ENCODE results near the gene TBX4.

The TBX4 gene

DNA sequence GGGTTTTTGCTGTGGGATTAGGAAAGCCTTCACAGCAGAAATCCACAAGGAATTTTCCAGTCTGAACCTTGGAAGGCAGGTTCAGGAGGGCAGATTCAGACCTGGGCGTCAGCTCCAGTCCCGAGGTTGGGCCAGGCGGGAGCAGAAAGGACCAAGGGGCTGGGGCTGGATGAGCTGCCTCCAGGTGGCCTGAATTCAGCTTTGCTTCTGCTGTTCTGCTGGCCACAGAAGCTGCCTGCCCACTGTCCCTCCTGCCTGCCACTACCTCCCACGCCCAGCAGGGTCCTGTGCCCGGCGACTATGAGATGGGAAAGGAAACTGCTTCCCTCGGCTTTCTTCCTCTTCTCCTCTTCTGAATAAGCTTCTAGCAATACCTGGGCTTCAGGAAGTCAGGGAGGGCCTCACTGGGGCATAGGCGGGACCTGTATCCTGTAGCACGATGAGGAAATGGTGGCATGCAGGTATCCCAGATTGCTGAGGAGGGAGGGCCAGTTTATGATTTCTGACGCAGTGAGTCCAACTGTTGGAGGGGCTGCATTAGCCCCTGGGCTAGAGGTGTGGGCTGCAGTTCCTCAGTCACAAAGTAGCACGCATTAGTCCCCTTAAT lies 18.4 kb downstream of the TBX4 start:
- no peak overlapping the region for H3K27ac ChIP-seq (ENCODE audit: low read depth, low read length)
- peaks cover 6% of the 10 kb centered on the region for H3K27me3 ChIP-seq (ENCODE audit: control insufficient read depth, insufficient read depth, low read length)
- no peaks in the 10 kb centered on the region for H3K36me3 ChIP-seq (ENCODE audit: control insufficient read depth, insufficient read depth, low read length)
- H3K4me1 ChIP-seq (ENCODE audit: control insufficient read depth, insufficient read depth, low read length) = no peaks in the 10 kb centered on the region
- H3K9ac ChIP-seq (ENCODE audit: low read length) = no peak overlapping the region
- no peak overlapping the region for H3K4me3 ChIP-seq (ENCODE audit: low read length)

DNA sequence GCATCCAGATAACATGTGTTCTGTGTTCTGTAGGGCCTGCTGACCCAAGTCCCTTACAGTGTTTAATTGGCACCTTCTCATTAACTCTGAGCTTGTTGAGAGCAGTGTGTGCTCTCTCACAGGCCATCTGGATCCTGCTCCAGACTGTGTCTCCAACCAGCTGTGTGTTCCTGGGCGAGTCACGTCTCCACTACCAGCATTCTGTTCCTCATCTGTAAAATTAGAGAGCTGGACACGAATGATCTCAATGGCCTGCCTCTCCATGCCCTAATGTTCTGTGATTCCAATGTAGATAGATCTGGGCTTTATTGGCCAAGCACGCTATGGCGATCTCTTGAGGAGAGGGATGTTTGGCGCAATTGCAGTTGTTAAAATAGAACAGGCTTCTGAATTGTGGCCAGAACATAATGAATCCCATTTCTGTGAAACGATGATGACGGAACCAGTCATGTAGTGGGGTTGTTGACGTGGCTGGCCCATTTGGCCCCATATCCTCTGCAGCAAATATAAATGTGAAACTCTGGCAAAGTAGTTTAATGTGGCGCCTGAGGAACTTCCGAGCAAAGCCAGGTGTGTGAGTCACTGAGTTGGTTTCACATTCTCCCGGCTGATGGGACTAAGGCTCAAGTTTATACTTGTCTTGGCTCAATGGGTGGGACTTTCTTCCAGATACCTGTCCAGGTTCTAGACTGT lies 22.2 kb downstream of the TBX4 start:
- H3K36me3 ChIP-seq (ENCODE audit: control insufficient read depth, insufficient read depth, low read length) = no peaks in the 10 kb centered on the region
- no peak overlapping the region for H3K9ac ChIP-seq (ENCODE audit: low read length)
- H3K27me3 ChIP-seq (ENCODE audit: control insufficient read depth, insufficient read depth, low read length) = peaks cover 13% of the 10 kb centered on the region
- no peaks in the 10 kb centered on the region for H3K4me1 ChIP-seq (ENCODE audit: control insufficient read depth, insufficient read depth, low read length)
- H3K27ac ChIP-seq (ENCODE audit: low read depth, low read length) = no peak overlapping the region
- H3K4me3 ChIP-seq (ENCODE audit: low read length) = no peak overlapping the region

DNA sequence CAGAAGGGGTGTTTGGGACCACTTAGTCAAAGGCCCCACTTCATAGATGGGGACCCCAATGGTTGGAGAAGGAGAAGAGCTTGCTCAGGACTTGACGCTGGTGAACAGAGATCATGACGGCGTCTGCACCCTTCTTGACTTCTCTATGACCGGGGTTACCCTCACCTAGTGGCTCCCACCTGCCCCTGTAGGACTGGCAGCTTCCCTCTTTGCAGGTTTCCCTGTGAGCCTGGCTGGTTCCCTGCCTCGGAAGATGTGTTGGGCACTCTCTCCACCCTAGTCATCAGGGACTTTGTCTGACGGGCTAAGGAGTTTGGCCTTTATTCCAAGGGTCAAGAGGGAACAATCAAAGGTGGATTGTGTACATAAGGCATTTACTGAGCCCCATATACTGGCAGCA lies 22.7 kb downstream of the TBX4 start:
- no peak overlapping the region for H3K9ac ChIP-seq (ENCODE audit: low read length)

DNA sequence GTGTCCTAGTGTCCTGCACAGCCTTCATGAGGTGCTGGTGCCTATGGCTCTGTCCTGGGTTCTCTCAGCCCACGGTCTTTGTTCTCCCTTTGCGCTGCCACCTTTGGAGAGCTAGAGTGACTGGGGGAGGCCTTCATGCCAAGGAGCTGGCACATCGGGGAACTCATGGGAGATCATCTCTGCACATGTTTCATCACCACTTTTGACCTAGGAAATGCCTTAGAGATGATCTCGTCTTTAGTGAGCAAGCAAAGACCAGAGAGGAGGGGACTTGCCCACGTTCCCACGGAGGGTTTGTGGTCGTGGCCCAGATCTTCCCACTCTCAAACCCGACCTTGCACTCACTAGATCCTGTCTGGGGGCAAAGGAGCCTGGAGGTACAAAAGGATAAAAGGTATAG lies 23.5 kb downstream of the TBX4 start:
- Histone ChIP-seq H3K4me1 (ENCODE audit: control insufficient read depth, insufficient read depth, low read length) (no peaks in the 10 kb centered on the region), H3K9ac (ENCODE audit: low read length) (no peak overlapping the region), H3K4me3 (ENCODE audit: low read length) (no peak overlapping the region), H3K27ac (ENCODE audit: low read depth, low read length) (no peak overlapping the region), H3K36me3 (ENCODE audit: control insufficient read depth, insufficient read depth, low read length) (no peaks in the 10 kb centered on the region), H3K27me3 (ENCODE audit: control insufficient read depth, insufficient read depth, low read length) (peaks cover 13% of the 10 kb centered on the region)

More for the DNA sequence above, 22.7 kb downstream of the TBX4 start:
- no peak overlapping the region for H3K27ac ChIP-seq (ENCODE audit: low read depth, low read length)
- H3K36me3 ChIP-seq (ENCODE audit: control insufficient read depth, insufficient read depth, low read length) = no peaks in the 10 kb centered on the region
- H3K4me3 ChIP-seq (ENCODE audit: low read length) = no peak overlapping the region
- H3K4me1 ChIP-seq (ENCODE audit: control insufficient read depth, insufficient read depth, low read length) = no peaks in the 10 kb centered on the region
- peaks cover 13% of the 10 kb centered on the region for H3K27me3 ChIP-seq (ENCODE audit: control insufficient read depth, insufficient read depth, low read length)

DNA sequence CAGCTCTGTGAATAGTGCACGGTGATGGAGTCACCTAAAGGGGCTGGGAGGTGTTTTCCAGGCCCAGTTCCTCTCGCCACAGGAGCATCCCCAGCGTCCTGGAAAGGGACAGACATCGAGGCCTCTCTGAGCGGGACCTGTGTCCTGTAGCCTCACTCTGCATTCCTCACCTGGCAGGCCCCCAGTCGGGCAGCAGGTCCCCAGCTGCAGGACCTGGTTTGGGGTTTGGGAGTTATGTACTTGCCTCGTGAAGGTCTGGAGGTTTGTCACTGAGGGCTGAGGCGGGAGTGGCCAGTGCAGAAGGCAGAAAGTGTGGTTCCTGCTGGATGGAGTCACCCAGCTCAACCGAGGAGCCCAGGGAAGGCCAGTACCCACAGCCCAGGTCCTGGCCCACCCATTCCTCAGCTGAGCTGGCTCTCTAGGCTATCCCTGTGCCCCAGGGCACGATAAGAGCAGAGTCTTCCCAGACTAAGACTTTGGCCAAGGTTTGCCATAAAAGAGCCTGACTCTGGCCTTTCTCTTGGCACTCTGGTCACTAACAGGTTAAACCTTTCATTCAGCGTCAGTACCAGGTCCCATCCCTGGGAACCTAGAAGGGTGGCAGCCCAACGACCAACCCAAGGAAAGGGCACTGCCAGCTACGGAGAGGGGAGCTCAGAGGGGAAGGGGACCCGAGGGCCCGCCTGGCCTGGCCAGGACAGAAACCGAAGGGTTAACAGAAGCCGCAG lies 24.4 kb downstream of the TBX4 start:
- Histone ChIP-seq H3K36me3 (ENCODE audit: control insufficient read depth, insufficient read depth, low read length) (no peaks in the 10 kb centered on the region), H3K9ac (ENCODE audit: low read length) (no peak overlapping the region), H3K4me1 (ENCODE audit: control insufficient read depth, insufficient read depth, low read length) (no peaks in the 10 kb centered on the region), H3K27ac (ENCODE audit: low read depth, low read length) (no peak overlapping the region), H3K27me3 (ENCODE audit: control insufficient read depth, insufficient read depth, low read length) (peaks cover 13% of the 10 kb centered on the region), H3K4me3 (ENCODE audit: low read length) (no peak overlapping the region)

DNA sequence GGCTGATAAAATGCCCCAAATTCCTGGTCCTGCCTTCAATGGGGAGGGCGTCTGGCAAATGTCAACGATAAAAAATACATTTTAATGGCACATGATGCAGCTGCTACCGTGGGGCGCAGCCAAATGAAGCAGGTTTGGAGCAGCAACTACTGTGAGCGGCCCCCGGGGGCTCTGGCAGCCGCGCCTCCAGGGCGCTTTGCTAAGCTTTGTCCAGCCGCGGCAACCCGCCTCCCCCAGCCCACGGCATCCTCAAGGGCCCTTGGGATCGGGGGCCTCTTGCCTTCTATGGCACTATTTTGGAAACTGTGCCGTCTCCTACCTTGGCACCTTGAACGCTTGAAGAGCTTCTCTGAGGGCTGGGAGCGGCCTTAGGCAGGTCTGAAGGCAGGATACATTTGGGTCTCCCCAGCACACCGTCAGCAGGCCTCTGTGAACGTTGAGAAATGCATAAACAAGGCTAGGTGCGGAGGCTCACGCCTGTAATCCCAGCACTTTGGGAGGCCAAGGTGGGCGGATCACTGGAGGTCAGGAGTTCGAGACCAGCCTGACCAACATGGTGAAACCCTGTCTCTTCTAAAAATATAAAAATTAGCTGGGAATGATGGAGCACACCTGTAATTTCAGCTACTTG lies 25.1 kb downstream of the TBX4 start:
- Histone ChIP-seq H3K4me1 (ENCODE audit: control insufficient read depth, insufficient read depth, low read length) (no peaks in the 10 kb centered on the region), H3K36me3 (ENCODE audit: control insufficient read depth, insufficient read depth, low read length) (no peaks in the 10 kb centered on the region), H3K4me3 (ENCODE audit: low read length) (no peak overlapping the region), H3K27me3 (ENCODE audit: control insufficient read depth, insufficient read depth, low read length) (peaks cover 13% of the 10 kb centered on the region), H3K27ac (ENCODE audit: low read depth, low read length) (no peak overlapping the region), H3K9ac (ENCODE audit: low read length) (no peak overlapping the region)

DNA sequence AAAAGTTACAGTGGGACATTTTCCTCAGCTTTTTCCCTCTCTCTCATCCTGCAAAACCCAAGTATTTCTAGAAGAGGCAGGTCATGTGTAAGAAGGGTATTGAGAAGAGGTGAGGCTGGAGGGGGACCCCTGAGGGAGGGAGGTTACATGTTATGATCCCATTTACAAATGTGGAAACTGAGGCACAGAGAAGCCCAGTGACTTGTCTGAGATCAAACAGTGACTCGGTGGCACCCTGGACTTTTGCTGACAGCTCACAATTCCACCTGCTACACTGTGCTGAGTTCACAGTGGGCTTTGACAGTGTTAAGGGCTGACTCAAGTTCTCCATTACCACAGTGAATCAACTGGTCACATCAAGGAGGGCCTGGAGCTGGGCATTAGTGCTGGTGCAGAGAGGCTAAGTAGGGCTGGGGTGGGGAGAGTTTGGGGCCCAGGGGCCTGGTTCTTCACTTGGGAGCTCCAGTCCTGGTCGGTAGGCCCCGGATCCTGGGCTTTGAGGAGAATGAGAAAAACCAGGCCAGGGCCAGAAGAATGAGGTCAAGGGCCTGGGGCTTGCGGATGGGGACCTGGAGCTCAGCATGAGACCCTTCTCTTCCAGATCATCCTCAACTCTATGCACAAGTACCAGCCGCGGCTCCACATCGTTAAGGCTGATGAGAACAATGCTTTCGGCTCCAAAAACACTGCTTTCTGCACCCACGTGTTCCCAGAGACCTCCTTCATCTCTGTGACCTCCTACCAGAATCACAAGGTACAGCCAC lies 26.0 kb downstream of the TBX4 start:
- Histone ChIP-seq H3K4me1 (ENCODE audit: control insufficient read depth, insufficient read depth, low read length) (no peaks in the 10 kb centered on the region), H3K36me3 (ENCODE audit: control insufficient read depth, insufficient read depth, low read length) (no peaks in the 10 kb centered on the region), H3K9ac (ENCODE audit: low read length) (no peak overlapping the region), H3K27ac (ENCODE audit: low read depth, low read length) (no peak overlapping the region), H3K27me3 (ENCODE audit: control insufficient read depth, insufficient read depth, low read length) (peaks cover 13% of the 10 kb centered on the region), H3K4me3 (ENCODE audit: low read length) (no peak overlapping the region)

- peaks cover 13% of the 10 kb centered on the region for H3K27me3 ChIP-seq (ENCODE audit: control insufficient read depth, insufficient read depth, low read length)
- H3K4me1 ChIP-seq (ENCODE audit: control insufficient read depth, insufficient read depth, low read length) = no peaks in the 10 kb centered on the region
- H3K9ac ChIP-seq (ENCODE audit: low read length) = no peak overlapping the region
- H3K27ac ChIP-seq (ENCODE audit: low read depth, low read length) = no peak overlapping the region
- H3K4me3 ChIP-seq (ENCODE audit: low read length) = no peak overlapping the region
- H3K36me3 ChIP-seq (ENCODE audit: control insufficient read depth, insufficient read depth, low read length) = no peaks in the 10 kb centered on the region
Observed at GRCh38 chr17:61478790-61479492, 26.7 kb downstream of the TBX4 start.

DNA sequence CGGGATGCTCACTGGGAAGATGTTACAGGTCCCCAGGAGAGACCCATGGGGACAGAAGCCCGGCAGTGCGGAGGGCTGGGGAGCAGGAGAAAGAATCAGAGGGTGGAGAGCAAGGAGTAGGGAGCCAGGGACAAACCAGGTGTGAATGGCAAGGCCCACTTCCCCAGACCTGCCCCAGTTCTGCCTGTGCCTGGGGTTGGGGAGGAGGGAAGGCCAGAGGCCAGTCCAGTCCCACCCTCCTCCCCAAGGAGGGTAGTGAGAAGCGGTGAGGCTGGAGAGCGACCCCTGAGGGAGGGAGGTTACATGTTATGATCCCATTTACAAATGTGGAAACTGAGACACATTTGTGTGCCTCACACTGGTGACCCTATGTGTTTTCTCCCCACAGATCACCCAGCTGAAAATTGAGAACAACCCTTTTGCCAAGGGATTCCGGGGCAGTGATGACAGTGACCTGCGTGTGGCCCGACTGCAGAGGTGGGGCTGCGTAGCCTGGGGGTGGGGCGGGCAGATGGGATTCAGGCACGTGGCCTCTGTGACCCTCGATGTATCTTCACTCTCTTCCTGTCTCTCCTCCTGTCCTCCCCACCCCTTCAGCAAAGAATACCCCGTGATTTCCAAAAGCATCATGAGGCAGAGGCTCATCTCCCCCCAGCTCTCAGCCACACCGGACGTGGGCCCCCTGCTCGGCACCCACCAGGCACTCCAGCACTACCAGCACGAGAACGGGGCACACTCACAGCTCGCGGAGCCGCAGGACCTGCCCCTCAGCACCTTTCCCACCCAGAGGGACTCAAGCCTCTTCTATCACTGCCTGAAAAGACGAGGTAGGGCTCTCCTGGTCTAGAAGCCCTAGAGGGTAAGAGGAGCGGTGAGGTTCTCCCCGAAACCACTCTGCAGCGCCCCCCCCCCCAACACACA lies 27.5 kb downstream of the TBX4 start:
- no peak overlapping the region for H3K4me3 ChIP-seq (ENCODE audit: low read length)
- H3K36me3 ChIP-seq (ENCODE audit: control insufficient read depth, insufficient read depth, low read length) = no peaks in the 10 kb centered on the region
- no peak overlapping the region for H3K27ac ChIP-seq (ENCODE audit: low read depth, low read length)
- H3K27me3 ChIP-seq (ENCODE audit: control insufficient read depth, insufficient read depth, low read length) = peaks cover 13% of the 10 kb centered on the region
- H3K9ac ChIP-seq (ENCODE audit: low read length) = no peak overlapping the region
- no peaks in the 10 kb centered on the region for H3K4me1 ChIP-seq (ENCODE audit: control insufficient read depth, insufficient read depth, low read length)

- Histone ChIP-seq H3K36me3 (ENCODE audit: control insufficient read depth, insufficient read depth, low read length) (no peaks in the 10 kb centered on the region), H3K4me1 (ENCODE audit: control insufficient read depth, insufficient read depth, low read length) (no peaks in the 10 kb centered on the region), H3K9ac (ENCODE audit: low read length) (no peak overlapping the region), H3K27ac (ENCODE audit: low read depth, low read length) (no peak overlapping the region), H3K4me3 (ENCODE audit: low read length) (no peak overlapping the region), H3K27me3 (ENCODE audit: control insufficient read depth, insufficient read depth, low read length) (peaks cover 9% of the 10 kb centered on the region)
Observed at GRCh38 chr17:61480414-61480807, 28.2 kb downstream of the TBX4 start.

GRCh38 chr17:61481421-61481820 lies 29.2 kb downstream of the TBX4 start:
- no peak overlapping the region for H3K27ac ChIP-seq (ENCODE audit: low read depth, low read length)
- H3K9ac ChIP-seq (ENCODE audit: low read length) = no peak overlapping the region
- H3K4me3 ChIP-seq (ENCODE audit: low read length) = no peak overlapping the region
- H3K27me3 ChIP-seq (ENCODE audit: control insufficient read depth, insufficient read depth, low read length) = peaks cover 2% of the 10 kb centered on the region
- no peaks in the 10 kb centered on the region for H3K36me3 ChIP-seq (ENCODE audit: control insufficient read depth, insufficient read depth, low read length)
- no peaks in the 10 kb centered on the region for H3K4me1 ChIP-seq (ENCODE audit: control insufficient read depth, insufficient read depth, low read length)

Data from rectal smooth muscle tissue (tissue), 1 donor.